ENCODE results near the gene RFESD. TPM values are rescaled to one million over a fixed set of nuclear protein-coding genes. Genes with fewer than 3 reads are reported as not detected.

The RFESD gene
- 3.4 to 4.2 TPM (median 3.5 TPM) in 3 replicates for total RNA-seq

DNA sequence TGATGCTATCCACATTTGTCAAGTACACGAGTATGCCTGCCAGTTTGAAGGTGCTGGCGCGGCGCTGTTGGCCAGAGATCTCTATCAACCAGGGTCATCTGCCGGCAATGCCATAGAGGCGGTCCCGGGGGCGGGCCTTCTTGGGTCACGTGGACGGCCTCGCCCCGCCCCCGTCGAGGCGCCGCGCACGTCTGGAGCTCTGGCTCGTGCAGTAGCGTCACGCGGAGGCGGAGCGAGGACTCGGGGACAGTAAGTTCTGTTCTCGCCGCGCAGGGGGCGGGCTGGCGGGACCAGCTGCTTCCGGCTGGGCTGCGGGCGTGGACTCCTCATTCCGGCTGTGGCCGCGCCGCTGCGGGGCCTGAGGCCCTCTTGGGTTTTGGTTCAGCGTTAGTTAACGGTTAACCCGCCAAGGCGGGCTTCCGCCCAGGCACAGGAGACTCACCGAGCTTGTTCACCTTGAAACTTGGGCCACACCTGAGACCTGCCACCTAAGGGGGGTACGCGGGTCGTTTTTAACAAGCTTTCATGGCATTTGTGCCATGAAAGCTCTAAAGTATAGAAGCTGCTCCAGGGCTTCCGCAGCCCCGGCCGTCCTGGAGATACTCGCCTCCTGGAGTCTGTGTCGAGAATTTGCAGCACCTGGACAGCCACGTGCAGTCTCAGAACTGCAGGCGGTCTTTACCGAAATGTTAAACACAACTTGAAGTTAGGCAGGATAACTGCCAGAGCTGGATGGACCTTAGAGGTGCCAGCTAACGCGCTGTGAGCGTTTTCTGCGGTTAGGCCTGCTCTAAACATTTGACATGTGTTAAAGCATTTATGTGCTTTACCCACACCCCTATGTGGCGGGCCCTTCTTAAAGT lies at the start of gene RFESD:
Gene RFESD (plus strand): TSS at position 209 of the 863 bp plus-strand sequence. CDS start 5,495 bp downstream, outside the sequence.
- TF ChIP-seq, protein P1, sequence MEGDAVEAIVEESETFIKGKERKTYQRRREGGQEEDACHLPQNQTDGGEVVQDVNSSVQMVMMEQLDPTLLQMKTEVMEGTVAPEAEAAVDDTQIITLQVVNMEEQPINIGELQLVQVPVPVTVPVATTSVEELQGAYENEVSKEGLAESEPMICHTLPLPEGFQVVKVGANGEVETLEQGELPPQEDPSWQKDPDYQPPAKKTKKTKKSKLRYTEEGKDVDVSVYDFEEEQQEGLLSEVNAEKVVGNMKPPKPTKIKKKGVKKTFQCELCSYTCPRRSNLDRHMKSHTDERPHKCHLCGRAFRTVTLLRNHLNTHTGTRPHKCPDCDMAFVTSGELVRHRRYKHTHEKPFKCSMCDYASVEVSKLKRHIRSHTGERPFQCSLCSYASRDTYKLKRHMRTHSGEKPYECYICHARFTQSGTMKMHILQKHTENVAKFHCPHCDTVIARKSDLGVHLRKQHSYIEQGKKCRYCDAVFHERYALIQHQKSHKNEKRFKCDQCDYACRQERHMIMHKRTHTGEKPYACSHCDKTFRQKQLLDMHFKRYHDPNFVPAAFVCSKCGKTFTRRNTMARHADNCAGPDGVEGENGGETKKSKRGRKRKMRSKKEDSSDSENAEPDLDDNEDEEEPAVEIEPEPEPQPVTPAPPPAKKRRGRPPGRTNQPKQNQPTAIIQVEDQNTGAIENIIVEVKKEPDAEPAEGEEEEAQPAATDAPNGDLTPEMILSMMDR (IDR thresholded peaks at IDR 0.05; ENCODE audit: unreplicated experiment): no peak
- Mint-ChIP-seq H3K9me3 (no peaks in the 10 kb centered on the region), H3K4me3 (peak within 1 kb of the TSS; percentile 75)

DNA sequence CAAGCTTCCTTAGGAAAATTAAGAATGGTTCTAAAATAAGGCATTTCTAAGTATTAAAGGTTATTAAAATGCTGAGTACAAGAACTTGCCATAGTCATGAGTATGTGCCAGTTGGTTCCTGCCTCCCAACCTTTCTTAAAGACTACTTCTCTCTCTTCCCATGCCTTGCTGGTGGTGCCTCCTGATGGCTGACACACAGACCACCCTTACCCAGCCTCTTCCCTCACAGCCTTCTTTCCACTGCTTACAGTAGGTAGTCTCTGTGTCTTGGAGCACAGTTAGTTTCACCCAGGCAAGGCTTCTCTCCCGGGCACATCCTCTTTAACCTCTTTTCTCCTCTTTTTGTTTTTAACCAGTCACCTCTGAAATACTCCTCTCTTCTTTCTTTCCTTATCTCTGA lies 47.3 kb upstream of the RFESD start:
- no peaks in the 10 kb centered on the region for H3K9me3 Mint-ChIP-seq
- H3K4me1 Mint-ChIP-seq: peaks cover 6% of the 10 kb centered on the region
- no peak for DNase-seq (ENCODE audit: low spot score in 2 of 2, unreplicated experiment in 2 of 2)
- H3K27ac Mint-ChIP-seq: no peak overlapping the region
- peaks cover 2% of the 10 kb centered on the region for H3K36me3 Mint-ChIP-seq
- H3K27me3 Mint-ChIP-seq (ENCODE audit: low read depth): no peaks in the 10 kb centered on the region
- no peak overlapping the region for H3K4me3 Mint-ChIP-seq
- TF ChIP-seq, protein P1 (IDR thresholded peaks at IDR 0.05; ENCODE audit: unreplicated experiment): no peak

More for the DNA sequence above, at the start of gene RFESD:
- H3K27ac Mint-ChIP-seq: peak within 1 kb of the TSS; percentile 90
- H3K4me1 Mint-ChIP-seq: peaks cover 8% of the 10 kb centered on the region
- DNase-seq (ENCODE audit: low spot score in 2 of 2, unreplicated experiment in 2 of 2): peak; percentile 88 to 92
- no peaks in the 10 kb centered on the region for H3K27me3 Mint-ChIP-seq (ENCODE audit: low read depth)
- H3K36me3 Mint-ChIP-seq: no peaks in the 10 kb centered on the region

GRCh38 chr5:95600557-95600956 lies 46.0 kb upstream of the RFESD start:
- TF ChIP-seq, protein P1 (IDR thresholded peaks at IDR 0.05; ENCODE audit: unreplicated experiment): no peak
- DNase-seq (ENCODE audit: low spot score in 2 of 2, unreplicated experiment in 2 of 2): no peak
- Mint-ChIP-seq H3K9me3 (no peaks in the 10 kb centered on the region), H3K27ac (no peak overlapping the region), H3K27me3 (ENCODE audit: low read depth) (no peaks in the 10 kb centered on the region), H3K36me3 (peaks cover 3% of the 10 kb centered on the region), H3K4me3 (no peak overlapping the region), H3K4me1 (peaks cover 6% of the 10 kb centered on the region)

DNA sequence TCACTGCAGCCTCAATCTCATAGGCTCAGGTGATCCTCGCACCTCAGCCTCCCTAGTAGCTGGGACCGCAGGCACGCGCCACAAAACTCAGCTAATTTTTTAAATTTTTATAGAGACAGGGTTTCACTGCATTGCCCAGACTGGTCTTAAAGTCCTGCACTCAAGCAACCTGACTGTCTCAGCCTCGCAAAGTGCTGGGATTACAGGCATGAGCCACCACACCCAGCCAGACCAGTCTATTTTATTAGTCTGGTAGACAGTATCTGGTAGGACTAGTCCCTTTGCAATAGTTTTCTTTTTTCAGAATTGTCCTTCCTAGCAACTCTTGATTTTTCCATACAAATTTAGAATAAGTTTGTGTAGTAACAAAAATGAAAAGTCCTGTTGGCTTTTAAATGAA lies 40.8 kb upstream of the RFESD start:
- DNase-seq (ENCODE audit: low spot score in 2 of 2, unreplicated experiment in 2 of 2): no peak
- peaks cover 3% of the 10 kb centered on the region for H3K36me3 Mint-ChIP-seq
- H3K4me1 Mint-ChIP-seq: peaks cover 6% of the 10 kb centered on the region
- H3K9me3 Mint-ChIP-seq: peaks cover 3% of the 10 kb centered on the region
- no peaks in the 10 kb centered on the region for H3K27me3 Mint-ChIP-seq (ENCODE audit: low read depth)
- H3K4me3 Mint-ChIP-seq: no peak overlapping the region
- H3K27ac Mint-ChIP-seq: no peak overlapping the region
- TF ChIP-seq, protein P1 (IDR thresholded peaks at IDR 0.05; ENCODE audit: unreplicated experiment): no peak

GRCh38 chr5:95606419-95606818 lies 40.2 kb upstream of the RFESD start:
- Mint-ChIP-seq H3K9me3 (peaks cover 3% of the 10 kb centered on the region), H3K27ac (no peak overlapping the region), H3K4me3 (no peak overlapping the region), H3K4me1 (peaks cover 6% of the 10 kb centered on the region), H3K36me3 (peaks cover 1% of the 10 kb centered on the region), H3K27me3 (ENCODE audit: low read depth) (no peaks in the 10 kb centered on the region)
- no peak for DNase-seq (ENCODE audit: low spot score in 2 of 2, unreplicated experiment in 2 of 2)
- TF ChIP-seq, protein P1 (IDR thresholded peaks at IDR 0.05; ENCODE audit: unreplicated experiment): no peak

Measured in mesothelial cell of epicardium (in vitro differentiated cells).